ENCODE measurements around the gene KIF3B. TPM values are rescaled to one million over a fixed set of nuclear protein-coding genes. Genes with fewer than 3 reads are reported as not detected.

Gene KIF3B
- total and polyA plus RNA-seq, 2 of the 13 experiments (the other 11 are each of a cell fraction or from before 2014, with no cell fraction given): 23.6 to 28.8 TPM

DNA sequence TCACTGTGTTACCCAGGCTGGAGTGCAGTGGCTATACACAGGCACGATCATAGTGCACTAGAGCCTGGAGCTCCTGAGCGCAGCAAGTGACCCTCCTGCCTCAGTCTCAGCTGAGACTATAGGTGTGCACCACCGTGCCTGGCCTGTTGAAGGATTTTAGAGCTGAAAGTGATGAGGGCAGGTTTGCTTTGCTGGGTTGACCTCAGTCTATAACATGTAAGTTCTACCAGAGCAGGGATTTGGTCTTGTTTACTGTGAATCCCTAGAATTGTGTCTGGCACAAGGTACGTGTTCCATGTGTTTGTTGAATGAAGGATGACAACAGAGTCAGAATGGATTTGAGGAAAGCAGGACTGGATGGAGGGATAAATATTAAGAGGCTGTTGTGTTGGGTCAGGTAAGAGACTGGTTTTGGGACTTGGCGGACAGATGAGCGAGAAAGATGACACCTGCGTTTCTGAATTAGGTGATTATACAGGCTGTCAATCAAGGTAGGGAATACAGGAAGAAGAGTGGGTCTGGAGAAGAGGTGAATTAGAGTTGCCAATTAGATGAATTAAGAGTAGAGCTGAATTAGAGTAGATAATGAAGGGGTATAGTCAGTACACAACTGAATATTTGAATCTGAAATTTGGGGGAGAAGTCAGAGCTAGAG lies 87.2 kb downstream of the KIF3B start (continued):
- no peak for TF ChIP-seq TCF12 (IDR thresholded peaks at IDR 0.05)
- no peak for TF ChIP-seq TCF12 (CRISPR knock-in tag; IDR thresholded peaks at IDR 0.05)
- no peak for TF ChIP-seq ZNF614 (CRISPR knock-in tag; IDR thresholded peaks at IDR 0.05; ENCODE audit: borderline replicate concordance)
- TF ChIP-seq RNF2 (conservative IDR thresholded peaks at IDR 0.05; ENCODE audit: low read depth): no peak
- TF ChIP-seq NFE2 (CRISPR knock-in tag; IDR thresholded peaks at IDR 0.05): no peak
- no peak for TF ChIP-seq KLF15 (CRISPR knock-in tag; IDR thresholded peaks at IDR 0.05; ENCODE audit: borderline replicate concordance)
- TF ChIP-seq NCOR1 (IDR thresholded peaks at IDR 0.05; ENCODE audit: borderline replicate concordance, low read length): no peak
- TF ChIP-seq MXI1 (IDR thresholded peaks at IDR 0.05; ENCODE audit: borderline replicate concordance, low read depth, low read length): no peak
- no peak for TF ChIP-seq ZNF207 (IDR thresholded peaks at IDR 0.05; ENCODE audit: borderline replicate concordance)
- no peak for TF ChIP-seq EHMT2 (IDR thresholded peaks at IDR 0.05; ENCODE audit: borderline replicate concordance, low read depth, low read length)
- TF ChIP-seq, protein P1, sequence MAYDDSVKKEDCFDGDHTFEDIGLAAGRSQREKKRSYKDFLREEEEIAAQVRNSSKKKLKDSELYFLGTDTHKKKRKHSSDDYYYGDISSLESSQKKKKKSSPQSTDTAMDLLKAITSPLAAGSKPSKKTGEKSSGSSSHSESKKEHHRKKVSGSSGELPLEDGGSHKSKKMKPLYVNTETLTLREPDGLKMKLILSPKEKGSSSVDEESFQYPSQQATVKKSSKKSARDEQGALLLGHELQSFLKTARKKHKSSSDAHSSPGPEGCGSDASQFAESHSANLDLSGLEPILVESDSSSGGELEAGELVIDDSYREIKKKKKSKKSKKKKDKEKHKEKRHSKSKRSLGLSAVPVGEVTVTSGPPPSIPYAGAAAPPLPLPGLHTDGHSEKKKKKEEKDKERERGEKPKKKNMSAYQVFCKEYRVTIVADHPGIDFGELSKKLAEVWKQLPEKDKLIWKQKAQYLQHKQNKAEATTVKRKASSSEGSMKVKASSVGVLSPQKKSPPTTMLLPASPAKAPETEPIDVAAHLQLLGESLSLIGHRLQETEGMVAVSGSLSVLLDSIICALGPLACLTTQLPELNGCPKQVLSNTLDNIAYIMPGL (CRISPR knock-in tag; IDR thresholded peaks at IDR 0.05; ENCODE audit: borderline replicate concordance in 1 of 2, low read depth in 1 of 2): no peak
- no peak for TF ChIP-seq ZNF282 (IDR thresholded peaks at IDR 0.05; ENCODE audit: partially characterized antibody)
- TF ChIP-seq, protein P2, sequence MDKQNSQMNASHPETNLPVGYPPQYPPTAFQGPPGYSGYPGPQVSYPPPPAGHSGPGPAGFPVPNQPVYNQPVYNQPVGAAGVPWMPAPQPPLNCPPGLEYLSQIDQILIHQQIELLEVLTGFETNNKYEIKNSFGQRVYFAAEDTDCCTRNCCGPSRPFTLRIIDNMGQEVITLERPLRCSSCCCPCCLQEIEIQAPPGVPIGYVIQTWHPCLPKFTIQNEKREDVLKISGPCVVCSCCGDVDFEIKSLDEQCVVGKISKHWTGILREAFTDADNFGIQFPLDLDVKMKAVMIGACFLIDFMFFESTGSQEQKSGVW (CRISPR knock-in tag; IDR thresholded peaks at IDR 0.05; ENCODE audit: borderline replicate concordance): no peak
- TF ChIP-seq, protein P3, sequence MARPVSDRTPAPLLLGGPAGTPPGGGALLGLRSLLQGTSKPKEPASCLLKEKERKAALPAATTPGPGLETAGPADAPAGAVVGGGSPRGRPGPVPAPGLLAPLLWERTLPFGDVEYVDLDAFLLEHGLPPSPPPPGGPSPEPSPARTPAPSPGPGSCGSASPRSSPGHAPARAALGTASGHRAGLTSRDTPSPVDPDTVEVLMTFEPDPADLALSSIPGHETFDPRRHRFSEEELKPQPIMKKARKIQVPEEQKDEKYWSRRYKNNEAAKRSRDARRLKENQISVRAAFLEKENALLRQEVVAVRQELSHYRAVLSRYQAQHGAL (CRISPR knock-in tag; IDR thresholded peaks at IDR 0.05; ENCODE audit: not compliant biosample characterization): no peak
- no peak for TF ChIP-seq SALL1 (CRISPR knock-in tag; IDR thresholded peaks at IDR 0.05)
- TF ChIP-seq, protein P4, sequence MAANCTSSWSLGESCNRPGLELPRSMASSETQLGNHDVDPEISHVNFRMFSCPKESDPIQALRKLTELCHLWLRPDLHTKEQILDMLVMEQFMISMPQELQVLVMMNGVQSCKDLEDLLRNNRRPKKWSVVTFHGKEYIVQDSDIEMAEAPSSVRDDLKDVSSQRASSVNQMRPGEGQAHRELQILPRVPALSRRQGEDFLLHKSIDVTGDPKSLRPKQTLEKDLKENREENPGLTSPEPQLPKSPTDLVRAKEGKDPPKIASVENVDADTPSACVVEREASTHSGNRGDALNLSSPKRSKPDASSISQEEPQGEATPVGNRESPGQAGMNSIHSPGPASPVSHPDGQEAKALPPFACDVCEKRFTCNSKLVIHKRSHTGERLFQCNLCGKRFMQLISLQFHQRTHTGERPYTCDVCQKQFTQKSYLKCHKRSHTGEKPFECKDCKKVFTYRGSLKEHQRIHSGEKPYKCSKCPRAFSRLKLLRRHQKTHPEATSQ (CRISPR knock-in tag; IDR thresholded peaks at IDR 0.05; ENCODE audit: borderline replicate concordance): no peak
- TF ChIP-seq POLR2AphosphoS2 (IDR thresholded peaks at IDR 0.05; ENCODE audit: low read depth, low read length): no peak
